ENCODE results near the gene TNNI3K. TPM values are rescaled to one million over a fixed set of nuclear protein-coding genes. Genes with fewer than 3 reads are reported as not detected.

Gene TNNI3K
- total and polyA plus RNA-seq, 2 of the 8 experiments (the other 6 are each of a cell fraction or from before 2014, with no cell fraction given), result 0.41 to 0.48 TPM

- Histone ChIP-seq H2BK12ac (ENCODE audit: low read depth, low read length) (no peak overlapping the region), H3K4me3 (ENCODE audit: extremely low read depth in 1 of 4, insufficient read depth in 2 of 4, low read depth in 3 of 4, low read length in 4 of 4) (no peak overlapping the region), H3K23ac (ENCODE audit: insufficient read length) (no peak overlapping the region), H3K36me3 (ENCODE audit: control insufficient read depth in 2 of 4, insufficient read depth in 4 of 4, low read length in 3 of 4) (no peaks in the 10 kb centered on the region), H3K14ac (ENCODE audit: insufficient read length) (no peak overlapping the region), H3K23me2 (ENCODE audit: low read depth, low read length) (no peaks in the 10 kb centered on the region), H4K20me1 (replicated peaks in 1 of 2; ENCODE audit: control insufficient read depth in 1 of 2, insufficient read depth in 2 of 2, low read length in 2 of 2) (no peaks in the 10 kb centered on the region), H3K18ac (ENCODE audit: extremely low read depth, low read length) (no peak overlapping the region), H2AK5ac (ENCODE audit: low read depth, low read length) (no peak overlapping the region), H2BK15ac (ENCODE audit: low read length) (no peak overlapping the region), H3K9ac (replicated peaks in 1 of 4; ENCODE audit: extremely low read depth in 1 of 4, low read depth in 3 of 4, low read length in 3 of 4) (no peak overlapping the region), H4K91ac (replicated peaks; ENCODE audit: insufficient read length, low read length) (no peak overlapping the region), H3K27me3 (replicated peaks in 1 of 4; ENCODE audit: control insufficient read depth in 3 of 4, extremely low read depth in 1 of 4, insufficient read depth in 3 of 4, low read length in 3 of 4) (no peaks in the 10 kb centered on the region), H2BK120ac (replicated peaks; ENCODE audit: low read depth, low read length) (no peak overlapping the region), H3K4ac (replicated peaks; ENCODE audit: insufficient read length, low read depth, low read length) (no peak overlapping the region), H2AFZ (ENCODE audit: low read length) (no peak overlapping the region), H3K79me1 (ENCODE audit: low read depth, low read length) (no peaks in the 10 kb centered on the region), H3K27ac (ENCODE audit: low read depth, low read length) (no peak overlapping the region), H3K56ac (replicated peaks; ENCODE audit: insufficient read length, low read depth, low read length) (no peak overlapping the region), H2BK5ac (ENCODE audit: low read depth, low read length) (no peak overlapping the region), H3K4me2 (ENCODE audit: insufficient read depth in 1 of 2, low read depth in 2 of 2, low read length in 2 of 2) (no peak overlapping the region), H3K9me3 (ENCODE audit: insufficient read depth in 2 of 2, low read depth in 1 of 2, low read length in 1 of 2) (no peaks in the 10 kb centered on the region), H4K8ac (ENCODE audit: extremely low read depth, insufficient read depth, low read length) (no peak overlapping the region), H3K4me1 (replicated peaks in 1 of 4; ENCODE audit: control insufficient read depth in 3 of 4, insufficient read depth in 4 of 4, low read length in 3 of 4) (peaks cover 0 to 13% (median 4%) of the 10 kb centered on the region in 4 experiments; a peak in 3 of 7 replicates), H3K79me2 (ENCODE audit: control insufficient read depth in 1 of 2, insufficient read depth in 2 of 2, low read length in 2 of 2) (no peaks in the 10 kb centered on the region), H4K5ac (ENCODE audit: insufficient read length, low read depth, low read length) (no peak overlapping the region), H2BK20ac (ENCODE audit: low read length) (no peak overlapping the region)
- WGBS, 2 experiments (ENCODE audit: extremely low coverage in 1 of 2, insufficient coverage in 1 of 2, insufficient read length in 1 of 2, insufficient replicate concordance in 2 of 2, low coverage in 1 of 2, low lambda C conversion rate in 2 of 2, missing lambda C conversion rate in 1 of 2), result 92% methylated on average over 1 of the region's 1 CpG; no CpG with 5 or more reads in 1 of the 2 experiments
- TF ChIP-seq EP300 (IDR thresholded peaks at IDR 0.05; ENCODE audit: borderline replicate concordance in 1 of 2, low read depth in 2 of 2, low read length in 2 of 2) (no peak), GABPA (IDR thresholded peaks at IDR 0.05; ENCODE audit: borderline replicate concordance, insufficient read depth, low read length) (no peak), MAFK (IDR thresholded peaks at IDR 0.05; ENCODE audit: low read depth, low read length) (no peak), SUZ12 (IDR thresholded peaks at IDR 0.05; ENCODE audit: low read length) (no peak), RFX5 (IDR thresholded peaks at IDR 0.05; ENCODE audit: borderline replicate concordance, low read depth, low read length) (no peak), ZNF274 (IDR thresholded peaks at IDR 0.05; ENCODE audit: borderline replicate concordance, extremely low read depth, low read length) (no peak), RNF2 (IDR thresholded peaks at IDR 0.05; ENCODE audit: borderline replicate concordance, low read depth, low read length, missing control alignments, poor library complexity, severe bottlenecking) (no peak), KDM1A (IDR thresholded peaks at IDR 0.05; ENCODE audit: borderline replicate concordance, low read length) (no peak), TCF12 (IDR thresholded peaks at IDR 0.05; ENCODE audit: low read depth, low read length) (no peak)
- TF ChIP-seq, protein P1, sequence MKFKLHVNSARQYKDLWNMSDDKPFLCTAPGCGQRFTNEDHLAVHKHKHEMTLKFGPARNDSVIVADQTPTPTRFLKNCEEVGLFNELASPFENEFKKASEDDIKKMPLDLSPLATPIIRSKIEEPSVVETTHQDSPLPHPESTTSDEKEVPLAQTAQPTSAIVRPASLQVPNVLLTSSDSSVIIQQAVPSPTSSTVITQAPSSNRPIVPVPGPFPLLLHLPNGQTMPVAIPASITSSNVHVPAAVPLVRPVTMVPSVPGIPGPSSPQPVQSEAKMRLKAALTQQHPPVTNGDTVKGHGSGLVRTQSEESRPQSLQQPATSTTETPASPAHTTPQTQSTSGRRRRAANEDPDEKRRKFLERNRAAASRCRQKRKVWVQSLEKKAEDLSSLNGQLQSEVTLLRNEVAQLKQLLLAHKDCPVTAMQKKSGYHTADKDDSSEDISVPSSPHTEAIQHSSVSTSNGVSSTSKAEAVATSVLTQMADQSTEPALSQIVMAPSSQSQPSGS (IDR thresholded peaks at IDR 0.05; ENCODE audit: low read length), result no peak
- CTCF ChIA-PET (ENCODE audit: partially characterized antibody), result no interaction called here
- FAIRE-seq (no peak), DNase-seq (ENCODE audit: low read depth in 1 of 2, low spot score in 2 of 2) (no peak)
- POLR2A ChIA-PET (ENCODE audit: partially characterized antibody), result no interaction called here
These were observed 250.8 kb downstream of the TNNI3K start for GRCh38 chr1:74486036-74486435.

All from H1 (cell line).